NB4 (cell line): ENCODE results near the gene SNX9.

ENCODE experiments used
- DNase-seq: peaks from one replicate; pipeline ENCODE4 v3.0.0; 2010; ENCODE audit warnings: low read depth
- H3K4me3 ChIP-seq: one replicate; pipeline ENCODE4 v1.5.1; 2011; ENCODE audit warnings: mild to moderate bottlenecking, low read depth, low read length, moderate library complexity
- MYC ChIP-seq: IDR thresholded peaks from 2 replicates; pipeline ENCODE4 v1.6.1; 2011; ENCODE audit warnings: low read depth, low read length
- POLR2A ChIP-seq: IDR thresholded peaks from 2 replicates; pipeline ENCODE4 v1.6.1; 2011; ENCODE audit warnings: mild to moderate bottlenecking; ENCODE audit not compliant: insufficient read length; ENCODE audit errors: extremely low read depth
- TF ChIP-seq, protein P1 (sequence below): IDR thresholded peaks from 2 replicates; pipeline ENCODE4 v1.6.1; 2011; ENCODE audit warnings: low read depth, low read length
- TF ChIP-seq, protein P2 (sequence below): IDR thresholded peaks from one replicate; pipeline ENCODE4 v1.5.1; 2012; ENCODE audit warnings: low read depth, low read length

SNX9 gene

DNA sequence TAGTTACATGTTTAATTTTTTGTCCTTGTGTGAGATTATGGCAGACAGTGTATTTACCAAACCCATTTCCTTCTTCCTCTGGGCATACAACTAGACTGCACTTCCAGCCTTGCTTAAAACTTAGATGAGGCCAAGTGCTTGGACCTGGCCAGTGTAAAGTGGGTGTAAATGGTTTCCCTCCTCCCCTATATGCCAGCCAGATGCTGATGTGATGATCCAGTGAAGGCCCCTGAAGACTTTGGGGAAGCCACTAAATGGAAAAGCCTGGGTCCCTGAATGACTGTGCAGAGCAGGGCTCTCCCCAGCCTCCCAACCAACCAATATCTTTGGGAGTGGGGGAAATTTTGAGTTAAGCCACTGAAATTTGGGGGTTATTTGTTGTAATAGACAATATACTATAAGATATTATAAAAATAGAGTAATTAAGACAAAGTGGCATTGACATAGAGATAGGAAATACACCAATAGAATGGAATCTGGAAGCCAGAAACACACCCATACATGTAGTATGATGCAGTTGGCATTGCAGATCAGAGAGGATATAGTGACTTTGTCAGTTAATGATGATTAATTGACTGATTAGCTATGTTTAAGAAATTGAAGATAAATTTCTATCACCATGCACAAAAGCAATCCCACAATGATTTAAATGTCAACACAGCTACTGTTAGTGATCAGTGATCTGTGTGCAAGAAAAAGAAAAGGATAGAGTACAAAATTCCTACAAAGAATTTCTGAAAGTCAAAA lies 10.4 kb upstream of the SNX9 start:
- TF ChIP-seq, protein P1, sequence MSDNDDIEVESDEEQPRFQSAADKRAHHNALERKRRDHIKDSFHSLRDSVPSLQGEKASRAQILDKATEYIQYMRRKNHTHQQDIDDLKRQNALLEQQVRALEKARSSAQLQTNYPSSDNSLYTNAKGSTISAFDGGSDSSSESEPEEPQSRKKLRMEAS: no peak
- TF ChIP-seq MYC (no peak), POLR2A (no peak)
- TF ChIP-seq, protein P2, sequence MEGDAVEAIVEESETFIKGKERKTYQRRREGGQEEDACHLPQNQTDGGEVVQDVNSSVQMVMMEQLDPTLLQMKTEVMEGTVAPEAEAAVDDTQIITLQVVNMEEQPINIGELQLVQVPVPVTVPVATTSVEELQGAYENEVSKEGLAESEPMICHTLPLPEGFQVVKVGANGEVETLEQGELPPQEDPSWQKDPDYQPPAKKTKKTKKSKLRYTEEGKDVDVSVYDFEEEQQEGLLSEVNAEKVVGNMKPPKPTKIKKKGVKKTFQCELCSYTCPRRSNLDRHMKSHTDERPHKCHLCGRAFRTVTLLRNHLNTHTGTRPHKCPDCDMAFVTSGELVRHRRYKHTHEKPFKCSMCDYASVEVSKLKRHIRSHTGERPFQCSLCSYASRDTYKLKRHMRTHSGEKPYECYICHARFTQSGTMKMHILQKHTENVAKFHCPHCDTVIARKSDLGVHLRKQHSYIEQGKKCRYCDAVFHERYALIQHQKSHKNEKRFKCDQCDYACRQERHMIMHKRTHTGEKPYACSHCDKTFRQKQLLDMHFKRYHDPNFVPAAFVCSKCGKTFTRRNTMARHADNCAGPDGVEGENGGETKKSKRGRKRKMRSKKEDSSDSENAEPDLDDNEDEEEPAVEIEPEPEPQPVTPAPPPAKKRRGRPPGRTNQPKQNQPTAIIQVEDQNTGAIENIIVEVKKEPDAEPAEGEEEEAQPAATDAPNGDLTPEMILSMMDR: no peak
- no peak for DNase-seq
- H3K4me3 ChIP-seq: no peak overlapping the region

DNA sequence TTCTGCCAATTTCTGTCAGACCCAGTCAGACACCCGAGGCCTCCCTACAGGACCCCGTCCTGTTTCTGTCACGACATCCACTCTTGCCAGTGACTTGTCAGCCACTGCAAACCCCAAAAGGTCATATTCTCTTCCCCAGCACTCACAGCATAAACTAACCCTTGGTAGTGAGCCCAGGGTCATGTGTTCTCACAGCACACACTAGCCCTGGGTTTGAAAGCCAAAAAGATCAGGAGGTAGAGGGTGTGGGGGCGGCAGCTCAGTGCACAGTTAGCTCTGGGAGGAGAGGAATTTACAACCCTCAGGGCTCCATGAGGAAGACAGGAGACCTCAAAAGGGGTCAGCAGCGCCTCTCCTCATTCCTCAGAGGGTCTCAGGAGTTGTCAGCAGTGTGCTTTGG lies 9.9 kb upstream of the SNX9 start:
- H3K4me3 ChIP-seq: no peak overlapping the region
- TF ChIP-seq MYC (no peak), POLR2A (no peak)
- TF ChIP-seq, protein P1: no peak
- TF ChIP-seq, protein P2: no peak

DNA sequence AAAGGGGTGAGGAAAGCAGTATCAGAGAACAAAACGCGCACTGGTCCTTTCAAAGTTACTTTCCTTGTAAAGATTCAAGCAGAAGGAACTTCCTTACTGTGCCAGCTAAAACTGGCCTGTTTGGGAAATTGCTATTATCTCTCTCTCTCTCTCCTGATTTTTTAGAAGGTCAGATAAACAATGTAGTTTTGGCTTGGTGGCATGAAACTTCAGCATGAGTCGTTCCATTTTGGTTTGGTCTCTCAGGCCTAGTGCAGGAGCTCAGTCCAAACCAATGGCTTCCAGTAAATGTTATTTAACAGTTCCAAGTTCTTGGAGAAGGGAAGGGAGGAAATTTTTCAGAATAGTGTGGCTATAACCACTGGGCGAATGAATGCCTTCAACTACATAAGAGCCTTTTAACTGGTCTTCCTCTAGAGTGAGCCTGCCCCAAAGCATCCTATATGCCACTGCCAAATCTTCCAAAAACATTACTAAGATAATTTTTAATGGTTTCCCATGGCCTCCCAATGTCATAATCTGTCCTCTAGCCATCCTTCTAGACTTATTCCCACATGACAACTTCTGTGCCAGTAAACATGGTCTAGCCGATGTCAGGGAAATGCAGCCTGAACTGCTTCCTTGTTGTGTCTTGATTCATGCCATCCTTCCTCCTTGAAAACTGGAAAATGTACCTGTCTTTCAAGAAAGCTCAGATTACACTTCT lies 9.1 kb upstream of the SNX9 start:
- TF ChIP-seq POLR2A (no peak), MYC (no peak)
- TF ChIP-seq, protein P2: no peak
- TF ChIP-seq, protein P1: no peak
- no peak overlapping the region for H3K4me3 ChIP-seq
- DNase-seq: no peak

More for the DNA sequence above, 9.9 kb upstream of the SNX9 start:
- DNase-seq: no peak

DNA sequence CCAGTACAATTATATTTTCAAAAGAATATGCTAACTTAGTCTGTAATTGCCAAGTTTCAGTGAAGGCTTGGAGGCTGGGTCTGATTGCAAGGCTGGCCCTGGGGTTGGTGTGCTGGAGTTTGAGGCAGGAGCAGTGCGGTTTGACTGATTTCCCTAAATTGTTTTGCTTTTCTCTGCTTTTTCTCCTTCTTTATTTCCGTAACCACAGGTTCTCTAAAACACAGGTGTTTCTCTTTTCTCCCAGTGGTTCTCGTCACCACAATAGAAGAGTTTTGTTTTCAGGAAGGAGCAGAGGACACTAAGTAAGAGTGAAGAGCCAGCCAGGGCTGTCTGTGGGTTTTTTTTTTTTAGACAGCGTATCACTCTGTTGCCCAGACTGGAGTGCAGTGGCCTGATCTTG lies 8.2 kb upstream of the SNX9 start:
- no peak for DNase-seq
- H3K4me3 ChIP-seq: no peak overlapping the region
- TF ChIP-seq MYC (no peak), POLR2A (no peak)
- TF ChIP-seq, protein P2: no peak
- TF ChIP-seq, protein P1: no peak

DNA sequence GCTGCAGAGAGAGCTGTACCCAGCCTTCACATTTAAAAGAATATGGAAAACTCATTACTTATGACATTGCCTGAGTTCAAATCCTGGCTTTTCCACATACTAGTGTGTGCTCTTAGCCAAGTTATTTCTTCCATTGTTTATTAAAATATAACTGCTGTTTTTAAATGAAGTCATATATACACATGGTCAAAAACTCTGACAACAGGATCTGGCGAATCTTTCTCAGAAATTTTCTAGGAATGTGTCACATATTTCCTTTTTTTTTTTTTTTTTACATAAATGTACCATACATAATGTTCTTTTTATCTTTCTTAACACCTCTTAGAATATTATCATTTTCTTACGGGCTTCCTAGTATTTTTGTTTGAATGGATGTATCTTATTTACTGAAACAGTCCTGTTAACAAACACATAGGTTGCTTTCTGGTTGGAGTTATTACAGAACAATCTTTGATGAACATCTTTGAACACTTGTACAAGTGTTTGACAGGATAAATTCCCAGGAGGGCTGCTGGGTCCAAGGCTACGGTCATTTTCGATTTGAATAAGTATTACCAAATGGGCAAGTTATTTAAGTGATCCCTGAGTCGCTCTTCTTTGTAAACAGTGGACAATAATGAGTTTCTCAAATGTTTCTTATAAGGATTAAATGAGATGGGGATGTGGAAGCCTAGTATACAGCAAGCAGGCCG lies 1.6 kb upstream of the SNX9 start:
- H3K4me3 ChIP-seq: no peak overlapping the region
- TF ChIP-seq, protein P2: no peak
- TF ChIP-seq MYC (no peak), POLR2A (no peak)
- no peak for DNase-seq
